HG03558 (cell line): ENCODE data around the gene MS4A6E.

Experiments
- ATAC-seq: cut with Tn5 transposase; IDR thresholded peaks from one replicate; pipeline ENCODE4 v1.9.1; 2021; ENCODE audit warnings: moderate number of reproducible peaks; ENCODE audit not compliant: unreplicated experiment; ENCODE audit errors: extremely low read depth

Gene MS4A6E

DNA sequence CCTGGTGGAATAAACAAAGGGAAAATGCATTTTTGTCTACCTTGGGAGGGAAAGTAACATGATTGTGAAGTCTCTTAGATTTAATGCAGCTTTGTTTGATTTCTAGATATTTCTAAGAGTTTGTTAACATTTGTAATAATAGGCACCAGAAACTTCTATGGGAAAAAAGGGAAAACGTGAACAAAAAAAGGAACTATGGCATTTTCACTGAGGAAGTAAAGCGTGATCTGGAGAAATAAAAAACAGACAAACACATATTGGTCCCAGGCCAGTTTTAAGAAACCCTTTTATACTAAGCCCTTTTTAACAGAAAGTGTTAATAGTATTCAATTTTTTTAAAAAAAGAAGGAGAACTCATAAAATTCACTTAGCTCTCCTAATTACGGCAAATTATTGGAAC is 44.3 kb downstream of the MS4A6E start:
- no peak for ATAC-seq

DNA sequence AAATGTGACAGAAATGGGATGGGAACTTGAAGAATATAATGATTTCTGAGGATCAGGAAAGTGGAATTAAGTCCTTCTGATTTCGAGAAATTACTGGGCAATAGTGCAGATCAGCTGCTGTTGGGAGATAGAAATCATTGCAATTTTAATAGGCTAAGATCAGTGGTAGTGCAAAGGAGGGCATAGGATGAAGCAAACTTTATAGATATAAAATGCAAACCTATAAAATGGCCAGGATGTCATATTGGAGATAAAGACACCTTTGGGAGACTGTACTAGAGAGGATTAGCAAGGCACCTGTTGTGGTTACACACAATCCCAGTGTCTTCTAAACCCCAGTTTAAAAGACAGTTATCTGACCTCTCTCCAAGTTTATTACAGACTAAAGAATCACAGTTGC is 44.8 kb downstream of the MS4A6E start:
- no peak for ATAC-seq

DNA sequence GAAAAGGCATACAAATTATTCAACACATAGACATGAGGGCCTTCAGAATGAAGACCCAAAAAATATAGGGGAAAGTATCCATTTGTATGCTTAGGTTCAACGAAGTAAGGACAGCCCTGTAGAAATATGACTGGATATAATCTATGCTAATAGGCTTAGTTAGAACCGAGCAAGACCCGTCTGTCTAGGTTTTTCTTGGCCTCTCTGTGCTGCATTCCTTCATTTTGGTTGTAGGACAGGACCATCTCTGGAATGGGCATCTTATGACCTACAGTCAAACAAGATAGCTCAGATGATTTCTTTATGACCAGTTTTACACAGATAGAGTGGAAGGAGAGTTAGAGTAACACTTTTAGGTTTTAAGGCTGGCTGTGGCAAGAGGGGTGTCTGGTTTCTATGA is 45.7 kb downstream of the MS4A6E start:
- no peak for ATAC-seq

DNA sequence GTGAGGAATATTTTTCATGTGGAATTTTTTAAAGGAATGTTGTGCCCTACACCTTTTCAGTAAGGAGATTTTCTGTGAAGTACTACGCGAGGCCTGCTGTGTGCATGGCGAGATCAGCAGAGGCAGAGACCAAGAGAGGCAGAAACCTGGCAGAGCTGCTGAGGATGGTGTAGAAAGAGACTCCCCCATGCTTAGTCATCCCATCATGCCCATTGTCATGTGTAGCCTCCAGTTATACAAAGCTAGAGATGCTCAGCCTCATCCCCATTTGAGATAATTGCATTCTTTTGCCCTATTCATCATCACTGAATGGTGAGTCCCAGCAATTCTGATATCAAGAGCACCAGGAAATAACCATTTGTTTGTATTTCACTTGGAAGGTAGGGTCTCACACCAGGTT is 48.3 kb downstream of the MS4A6E start:
- no peak for ATAC-seq

DNA sequence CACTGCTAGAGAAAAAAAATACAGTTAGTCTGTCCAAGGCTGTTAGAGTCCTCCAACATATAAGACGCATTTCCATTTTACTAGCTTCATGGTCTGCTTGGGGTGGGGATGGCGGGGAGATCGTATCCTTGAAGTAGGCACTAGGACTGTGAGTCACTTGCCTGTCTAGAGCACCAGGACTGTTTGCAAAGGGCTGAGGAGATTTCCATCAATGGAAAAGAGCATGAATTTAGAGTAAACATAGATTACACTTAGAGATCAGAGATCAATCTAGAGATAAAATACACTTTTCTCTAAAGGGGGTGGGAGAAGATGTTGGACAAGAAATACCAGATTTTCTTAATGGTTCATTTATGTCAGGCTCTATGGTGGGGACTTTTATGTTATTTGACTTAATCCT is 49.5 kb downstream of the MS4A6E start:
- no peak for ATAC-seq

DNA sequence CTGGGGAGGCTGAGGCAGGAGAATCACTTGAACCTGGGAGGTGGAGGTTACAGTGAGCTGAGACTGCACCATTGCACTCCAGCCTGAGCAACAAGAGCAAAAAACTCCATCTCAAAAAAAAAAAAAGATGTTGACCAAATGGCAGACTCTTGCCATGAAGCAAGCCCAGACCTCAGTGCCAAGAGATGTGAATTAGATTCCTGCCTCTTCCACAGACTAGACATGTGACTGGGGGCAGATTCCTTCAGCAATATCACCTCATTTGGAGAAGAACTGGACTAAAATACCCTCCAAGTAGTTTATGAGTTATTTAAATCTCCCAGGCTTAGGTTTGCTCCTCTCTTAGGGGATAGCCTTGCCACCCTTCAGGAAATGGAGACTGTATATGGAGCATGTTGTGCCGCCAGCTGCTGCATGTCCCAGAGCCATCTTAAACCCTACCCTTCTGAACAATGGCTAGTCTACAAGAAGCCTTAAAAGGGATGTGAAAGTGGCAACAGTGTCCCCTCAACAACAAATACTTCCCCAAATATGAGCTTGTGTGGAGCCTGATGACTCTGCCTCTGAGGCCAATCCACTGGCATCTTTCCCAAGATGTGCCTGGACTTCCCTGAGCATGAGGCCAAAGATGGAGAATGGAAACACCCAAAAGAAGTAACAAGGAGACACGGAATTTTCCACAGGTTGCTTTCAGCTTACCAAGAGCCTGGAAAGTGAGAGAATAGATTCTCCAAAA is 50.5 kb downstream of the MS4A6E start:
- no peak for ATAC-seq

DNA sequence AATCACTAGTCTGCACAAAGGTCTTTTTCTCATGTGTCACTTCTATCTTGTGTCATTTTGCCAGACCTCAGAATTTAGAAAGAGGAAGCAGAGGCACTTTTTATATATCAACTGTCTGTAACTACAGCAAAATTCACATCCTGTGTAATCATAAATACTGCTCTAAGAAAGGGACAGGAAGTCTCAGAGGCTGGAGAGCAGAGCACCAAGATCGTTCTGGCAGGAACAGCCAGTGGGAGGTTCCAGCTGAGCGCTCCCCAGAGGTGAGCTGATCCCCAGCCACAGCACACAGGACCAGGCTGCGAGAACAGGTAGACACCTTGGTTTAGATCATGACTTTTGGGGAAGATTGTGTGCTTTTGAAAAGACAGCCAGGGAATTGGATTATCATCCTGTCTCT is 51.3 kb downstream of the MS4A6E start, which contains the start of gene MS4A7:
TSS of gene MS4A7 (plus strand) at position 179 of the 400 bp plus-strand sequence. CDS start 4,610 bp downstream, outside the sequence.
- peak; percentile 87 for ATAC-seq

DNA sequence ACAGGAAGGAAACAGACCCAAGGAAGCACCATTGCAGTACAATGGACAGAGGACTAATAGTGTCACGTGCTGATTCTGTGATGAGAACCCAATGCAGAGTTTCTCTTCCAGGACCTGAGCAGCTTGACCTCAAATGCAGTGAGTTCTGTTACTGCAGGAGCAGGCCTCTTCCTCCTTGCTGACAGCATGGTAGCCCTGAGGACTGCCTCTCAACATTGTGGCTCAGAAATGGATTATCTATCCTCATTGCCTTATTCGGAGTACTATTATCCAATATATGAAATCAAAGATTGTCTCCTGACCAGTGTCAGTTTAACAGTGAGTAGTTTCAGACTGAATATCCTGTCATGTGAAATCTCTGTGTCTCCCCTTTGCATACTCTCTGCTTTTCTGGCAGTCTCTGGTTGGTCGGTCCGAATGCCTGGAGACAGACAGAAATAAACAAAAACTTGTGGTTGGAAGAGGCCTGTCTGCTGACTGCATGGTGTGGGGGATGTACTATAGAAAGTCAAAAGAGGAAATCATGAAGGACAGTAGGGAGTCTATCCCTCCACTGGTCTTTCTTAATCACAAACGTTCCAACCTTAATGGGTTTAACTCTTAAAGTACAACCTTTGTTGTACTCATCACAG is 62.3 kb downstream of the MS4A6E start:
- peak; percentile 72 for ATAC-seq

DNA sequence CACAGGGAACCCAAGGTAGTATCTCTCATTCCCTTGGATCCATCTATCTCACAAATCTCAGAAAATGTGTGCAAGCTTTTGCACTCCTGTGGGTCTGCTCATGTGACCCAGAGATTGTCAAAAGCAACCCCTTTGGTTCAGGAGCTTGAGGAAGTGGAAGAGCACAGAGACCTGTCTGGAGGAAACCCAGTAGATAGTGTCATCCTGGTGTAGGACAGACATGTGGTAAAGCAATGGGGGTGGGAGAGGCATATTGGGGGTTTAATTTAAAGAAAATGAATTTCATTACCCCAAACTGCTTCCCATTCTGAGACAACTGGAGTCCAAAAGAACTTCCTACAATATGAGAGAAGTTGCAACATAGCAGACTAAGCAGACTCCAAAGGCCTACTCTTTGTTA is 63.4 kb downstream of the MS4A6E start:
- no peak for ATAC-seq
